ENCODE measurements around the gene AANAT. TPM values are rescaled to one million over a fixed set of nuclear protein-coding genes. Genes with fewer than 3 reads are reported as not detected.

Gene AANAT
- total and polyA plus RNA-seq, 2 donors (not counting 3 experiments of a cell fraction or from before 2014, with no cell fraction given) = not detected

DNA sequence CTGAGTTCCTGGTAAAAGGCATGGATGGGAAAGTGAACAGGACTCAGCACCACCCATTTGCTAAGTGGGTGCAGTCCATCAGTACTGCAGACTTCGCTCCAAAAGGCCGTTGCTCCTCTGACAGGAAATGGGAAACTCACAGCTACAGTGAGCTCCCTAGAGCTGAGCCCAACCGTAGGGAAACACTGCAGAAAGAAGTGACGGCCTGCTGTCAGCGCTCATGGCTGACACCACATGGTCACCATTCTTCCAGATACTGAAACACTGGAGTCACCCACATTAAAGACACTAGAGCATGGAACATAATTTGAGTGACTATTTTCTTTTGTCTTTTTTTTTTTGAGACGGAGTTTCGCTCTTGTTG lies 46.4 kb upstream of the AANAT start:
- Histone ChIP-seq H3K9me1 (replicated peaks; ENCODE audit: control insufficient read depth, extremely low read depth, insufficient read depth, low read length) (no peaks in the 10 kb centered on the region), H3K4me3 (replicated peaks in 1 of 3; ENCODE audit: insufficient read depth in 1 of 3, low read depth in 1 of 3, low read length in 3 of 3) (no peak overlapping the region), H3K79me2 (ENCODE audit: control insufficient read depth, insufficient read depth, low read length) (peaks cover 21% of the 10 kb centered on the region), H3K9me3 (replicated peaks; ENCODE audit: control insufficient read depth, insufficient read depth, low read length) (no peaks in the 10 kb centered on the region), H3K9ac (replicated peaks; ENCODE audit: extremely low read depth, insufficient read depth, low read length) (no peak overlapping the region), H3K4me2 (ENCODE audit: insufficient read depth, low read length) (no peak overlapping the region), H3K27ac (ENCODE audit: insufficient read depth, low read depth, low read length) (no peak overlapping the region), H2AFZ (ENCODE audit: low read depth, low read length) (no peak overlapping the region), H4K20me1 (replicated peaks; ENCODE audit: control insufficient read depth, extremely low read depth, insufficient read depth, low read length) (no peaks in the 10 kb centered on the region), H3K27me3 (ENCODE audit: control insufficient read depth in 2 of 2, insufficient read depth in 2 of 2, low read length in 2 of 2) (no peaks in the 10 kb centered on the region), H3K4me1 (ENCODE audit: control insufficient read depth, extremely low read depth, insufficient read depth, low read length) (no peaks in the 10 kb centered on the region), H3K36me3 (ENCODE audit: control insufficient read depth in 2 of 2, extremely low read depth in 1 of 2, insufficient read depth in 2 of 2, low read length in 2 of 2) (peaks cover 0 to 3% of the 10 kb centered on the region in 2 experiments)
- no TSS peak for BruUV-seq (replicated peaks)
- intact Hi-C loops (cut with micrococcal nuclease) = no loop called here
- FAIRE-seq (no peak), DNase-seq (ENCODE audit: low read depth, low spot score) (no peak)
- dilution Hi-C loops (cut with MboI; ENCODE audit: extremely low pct_ligation_motif_present, low sequenced_read_pairs) = no loop called here
- CTCF ChIA-PET = interaction anchor here (1.1 kb wide), 2 partner anchors 12 to 37 kb away, joined by 3 to 4 read pairs; no protein-coding TSS in a partner anchor
- POLR2A ChIA-PET = no interaction called here
- TF ChIP-seq JUN (IDR thresholded peaks at IDR 0.05; ENCODE audit: borderline replicate concordance, insufficient read depth, insufficient read length, low read depth) (no peak), EZH2 (IDR thresholded peaks at IDR 0.05; ENCODE audit: borderline replicate concordance, low read depth, low read length, severe bottlenecking) (no peak), MYC (IDR thresholded peaks at IDR 0.05; ENCODE audit: low read depth, low read length) (no peak), POLR2A (IDR thresholded peaks at IDR 0.05; ENCODE audit: low read depth, low read length) (no peak), FOS (IDR thresholded peaks at IDR 0.05; ENCODE audit: borderline replicate concordance, insufficient read depth, low read length) (no peak), GATA2 (IDR thresholded peaks at IDR 0.05; ENCODE audit: insufficient read depth, insufficient read length, low read depth, low read length) (no peak), POLR2AphosphoS5 (IDR thresholded peaks at IDR 0.05; ENCODE audit: insufficient read depth, low read depth, low read length) (no peak)
- TF ChIP-seq, protein P1, sequence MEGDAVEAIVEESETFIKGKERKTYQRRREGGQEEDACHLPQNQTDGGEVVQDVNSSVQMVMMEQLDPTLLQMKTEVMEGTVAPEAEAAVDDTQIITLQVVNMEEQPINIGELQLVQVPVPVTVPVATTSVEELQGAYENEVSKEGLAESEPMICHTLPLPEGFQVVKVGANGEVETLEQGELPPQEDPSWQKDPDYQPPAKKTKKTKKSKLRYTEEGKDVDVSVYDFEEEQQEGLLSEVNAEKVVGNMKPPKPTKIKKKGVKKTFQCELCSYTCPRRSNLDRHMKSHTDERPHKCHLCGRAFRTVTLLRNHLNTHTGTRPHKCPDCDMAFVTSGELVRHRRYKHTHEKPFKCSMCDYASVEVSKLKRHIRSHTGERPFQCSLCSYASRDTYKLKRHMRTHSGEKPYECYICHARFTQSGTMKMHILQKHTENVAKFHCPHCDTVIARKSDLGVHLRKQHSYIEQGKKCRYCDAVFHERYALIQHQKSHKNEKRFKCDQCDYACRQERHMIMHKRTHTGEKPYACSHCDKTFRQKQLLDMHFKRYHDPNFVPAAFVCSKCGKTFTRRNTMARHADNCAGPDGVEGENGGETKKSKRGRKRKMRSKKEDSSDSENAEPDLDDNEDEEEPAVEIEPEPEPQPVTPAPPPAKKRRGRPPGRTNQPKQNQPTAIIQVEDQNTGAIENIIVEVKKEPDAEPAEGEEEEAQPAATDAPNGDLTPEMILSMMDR (IDR thresholded peaks at IDR 0.05; ENCODE audit: extremely low read depth in 1 of 2, insufficient read depth in 1 of 2, low read depth in 1 of 2, low read length in 2 of 2) = no peak
- TF ChIP-seq, protein P2, sequence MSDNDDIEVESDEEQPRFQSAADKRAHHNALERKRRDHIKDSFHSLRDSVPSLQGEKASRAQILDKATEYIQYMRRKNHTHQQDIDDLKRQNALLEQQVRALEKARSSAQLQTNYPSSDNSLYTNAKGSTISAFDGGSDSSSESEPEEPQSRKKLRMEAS (IDR thresholded peaks at IDR 0.05; ENCODE audit: insufficient read depth, insufficient read length) = no peak

Measured in endothelial cell of umbilical vein (primary cell).